Stimulated activated CD4-positive, alpha-beta T cell treated with anti-CD3 and anti-CD28 coated beads, Interleukin-15, amount 100 ng/mL, for 1 hour (primary cell): ENCODE data around the gene NSMCE1.
"Not testable (repeated sequence)": the region's sequence is repeated elsewhere in the genome, so short reads cannot be mapped to it uniquely, and the experiment has no call there.

Experiments used
- DNase-seq, 2 donors: peaks; one replicate each; pipeline ENCODE4 v3.0.0-alpha.2; 2020; ENCODE audit warnings: low read depth in 1 of 2, low spot score in 1 of 2

NSMCE1 gene

GRCh38 chr16:27272697-27273096 lies 4.1 kb upstream of the NSMCE1 start:
- DNase-seq, result not testable (repeated sequence)

- no peak for DNase-seq
These were observed 3.5 kb upstream of the NSMCE1 start for GRCh38 chr16:27272076-27272475.

- DNase-seq, result no peak
These were observed 1.8 kb upstream of the NSMCE1 start for GRCh38 chr16:27270349-27270748.

GRCh38 chr16:27269300-27270150 lies 953 bp upstream of the NSMCE1 start:
- no peak for DNase-seq

- DNase-seq, result no peak
These were observed 1.4 kb downstream of the NSMCE1 start for GRCh38 chr16:27267037-27267677.

- no peak for DNase-seq
These were observed 2.6 kb downstream of the NSMCE1 start for GRCh38 chr16:27265982-27266381.

- DNase-seq, result no peak
These were observed 4.4 kb downstream of the NSMCE1 start for GRCh38 chr16:27264151-27264550.

GRCh38 chr16:27262904-27263423 lies 5.6 kb downstream of the NSMCE1 start:
- not testable (repeated sequence) for DNase-seq

- no peak for DNase-seq
These were observed 8.9 kb downstream of the NSMCE1 start for GRCh38 chr16:27259710-27260109.

- no peak for DNase-seq
These were observed 10.3 kb downstream of the NSMCE1 start for GRCh38 chr16:27258241-27258734.

GRCh38 chr16:27257271-27257670 lies 11.3 kb downstream of the NSMCE1 start:
- no peak for DNase-seq

GRCh38 chr16:27256861-27257260 lies 11.7 kb downstream of the NSMCE1 start:
- DNase-seq, result no peak

- DNase-seq, result no peak
These were observed 14.2 kb downstream of the NSMCE1 start for GRCh38 chr16:27254262-27254811.

- DNase-seq, result no peak
These were observed 15.0 kb downstream of the NSMCE1 start for GRCh38 chr16:27253526-27253930.

GRCh38 chr16:27252206-27252585 lies 16.4 kb downstream of the NSMCE1 start:
- no peak for DNase-seq

GRCh38 chr16:27251541-27252205 lies 16.9 kb downstream of the NSMCE1 start:
- DNase-seq, result no peak

GRCh38 chr16:27248886-27249285 lies 19.7 kb downstream of the NSMCE1 start:
- DNase-seq, result not testable (repeated sequence)

GRCh38 chr16:27248036-27248435 lies 20.5 kb downstream of the NSMCE1 start:
- DNase-seq, result no peak

- DNase-seq, result not testable (repeated sequence)
These were observed 21.5 kb downstream of the NSMCE1 start for GRCh38 chr16:27247076-27247475.

- no peak for DNase-seq
These were observed 22.1 kb downstream of the NSMCE1 start for GRCh38 chr16:27246439-27246838.
